SK-N-SH treated with all-trans-retinoic acid at 6 μM for 48 hours (cell line): ENCODE results near the gene CYP4F2.

Experiments
- ATAC-seq: fragments of 200-7000 bp; cut with Tn5 transposase; 3 replicates; pipeline ENCODE4 v1.9.1; 2020; ENCODE audit warnings: mild to moderate bottlenecking, moderate library complexity
- ARNTL ChIP-seq: fragments of 450-650 bp; formaldehyde crosslinking; IDR thresholded peaks from 2 replicates; pipeline ENCODE4 v1.5.0; 2020; ENCODE audit warnings: low read depth, mild to moderate bottlenecking, moderate library complexity, borderline replicate concordance
- BACH2 ChIP-seq: fragments of 250-450 bp; sonication (Bioruptor Pico); IDR thresholded peaks from 2 replicates; pipeline ENCODE4 v1.9.0; 2021; ENCODE audit warnings: mild to moderate bottlenecking, borderline replicate concordance
- CREB5 ChIP-seq: fragments of 250-450 bp; sonication (Bioruptor Pico); IDR thresholded peaks from 2 replicates; pipeline ENCODE4 v1.5.1; 2020; ENCODE audit warnings: low read depth, mild to moderate bottlenecking, moderate library complexity
- CSDC2 ChIP-seq: fragments of 250-450 bp; sonication (Bioruptor Pico); IDR thresholded peaks from 2 replicates; pipeline ENCODE4 v1.5.0; 2020; ENCODE audit warnings: mild to moderate bottlenecking, moderate library complexity
- GLIS3 ChIP-seq: fragments of 250-450 bp; sonication (Bioruptor Pico); IDR thresholded peaks from 2 replicates; pipeline ENCODE4 v1.5.0; 2020; ENCODE audit warnings: mild to moderate bottlenecking, moderate library complexity
- ISL1 ChIP-seq: fragments of 250-450 bp; sonication (Bioruptor Pico); IDR thresholded peaks from 2 replicates; pipeline ENCODE4 v2.1.2; 2022; ENCODE audit warnings: mild to moderate bottlenecking, moderate library complexity
- OSR1 ChIP-seq: fragments of 250-450 bp; sonication (Bioruptor Pico); IDR thresholded peaks from 2 replicates; pipeline ENCODE4 v1.8.0; 2022; ENCODE audit warnings: moderate library complexity, mild to moderate bottlenecking, inconsistent platforms
- PPARA ChIP-seq: fragments of 250-450 bp; sonication (Bioruptor Pico); IDR thresholded peaks from 2 replicates; pipeline ENCODE4 v1.5.0; 2020; ENCODE audit warnings: mild to moderate bottlenecking, borderline replicate concordance
- TCF4 ChIP-seq: fragments of 250-450 bp; sonication (Bioruptor Pico); IDR thresholded peaks from 2 replicates; pipeline ENCODE4 v1.8.0; 2021; ENCODE audit warnings: mild to moderate bottlenecking, moderate library complexity, borderline replicate concordance
- TOX ChIP-seq: fragments of 250-450 bp; sonication (Bioruptor Pico); IDR thresholded peaks from 2 replicates; pipeline ENCODE4 v1.8.0; 2021; ENCODE audit warnings: mild to moderate bottlenecking, moderate library complexity, borderline replicate concordance
- TSHZ2 ChIP-seq: fragments of 250-450 bp; sonication (Bioruptor Pico); IDR thresholded peaks from 2 replicates; pipeline ENCODE4 v1.5.0; 2020; ENCODE audit warnings: mild to moderate bottlenecking, moderate library complexity
- ZC3H10 ChIP-seq: fragments of 250-450 bp; sonication (Bioruptor Pico); IDR thresholded peaks from 2 replicates; pipeline ENCODE4 v1.5.1; 2021; ENCODE audit warnings: mild to moderate bottlenecking, moderate library complexity
- ZFP3 ChIP-seq: fragments of 250-450 bp; sonication (Bioruptor Pico); IDR thresholded peaks from 2 replicates; pipeline ENCODE4 v1.5.0; 2020; ENCODE audit warnings: mild to moderate bottlenecking, moderate library complexity
- ZFP30 ChIP-seq: fragments of 450-650 bp; formaldehyde crosslinking; IDR thresholded peaks from 2 replicates; pipeline ENCODE4 v1.5.0; 2022; ENCODE audit warnings: mild to moderate bottlenecking, moderate library complexity
- ZNF565 ChIP-seq: fragments of 450-650 bp; formaldehyde crosslinking; conservative IDR thresholded peaks from 2 replicates; pipeline ENCODE4 v1.5.0; 2020; ENCODE audit warnings: low read depth, mild to moderate bottlenecking, moderate library complexity
- ZNF70 ChIP-seq: fragments of 450-650 bp; formaldehyde crosslinking; IDR thresholded peaks from 2 replicates; pipeline ENCODE4 v1.5.0; 2020; ENCODE audit warnings: mild to moderate bottlenecking, moderate library complexity
- ZNF8 ChIP-seq: fragments of 450-650 bp; formaldehyde crosslinking; IDR thresholded peaks from 2 replicates; pipeline ENCODE4 v1.5.0; 2020; ENCODE audit warnings: mild to moderate bottlenecking, moderate library complexity
- TF ChIP-seq, protein P1 (sequence below): fragments of 250-450 bp; sonication (Bioruptor Pico); IDR thresholded peaks from 2 replicates; pipeline ENCODE4 v1.5.1; 2021; ENCODE audit warnings: mild to moderate bottlenecking, moderate library complexity
- TF ChIP-seq, protein P2 (sequence below): fragments of 250-450 bp; sonication (Bioruptor Pico); IDR thresholded peaks from 2 replicates; pipeline ENCODE4 v1.8.0; 2021; ENCODE audit warnings: low read depth, mild to moderate bottlenecking, moderate library complexity, borderline replicate concordance

The CYP4F2 gene

DNA sequence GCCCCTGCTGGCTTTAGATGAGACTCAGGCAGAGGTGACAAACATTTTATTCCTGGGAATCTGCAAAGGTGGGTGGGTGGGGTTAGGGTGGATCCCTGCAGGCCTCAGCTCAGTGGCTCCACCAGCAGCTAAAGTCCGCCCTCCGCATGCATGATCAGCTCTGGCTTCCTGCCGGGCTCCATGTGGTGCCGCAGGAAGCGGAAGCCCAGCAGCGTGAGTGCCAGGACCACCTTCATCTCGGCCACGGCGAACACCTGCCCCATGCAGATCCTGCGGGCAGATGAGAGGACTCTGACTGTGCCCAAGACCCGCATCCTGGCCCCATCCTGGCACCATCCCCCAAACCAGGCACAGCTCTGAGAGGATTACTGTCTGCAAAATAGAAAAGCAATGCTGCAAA, 26.3 kb downstream of the CYP4F2 start:
- TF ChIP-seq BACH2 (CRISPR knock-in tag) (no peak), CREB5 (no peak), TOX (CRISPR knock-in tag) (no peak), ZFP30 (CRISPR knock-in tag) (no peak), ISL1 (CRISPR knock-in tag) (no peak), ZFP3 (CRISPR knock-in tag) (no peak), GLIS3 (CRISPR knock-in tag) (no peak)
- TF ChIP-seq, protein P1, sequence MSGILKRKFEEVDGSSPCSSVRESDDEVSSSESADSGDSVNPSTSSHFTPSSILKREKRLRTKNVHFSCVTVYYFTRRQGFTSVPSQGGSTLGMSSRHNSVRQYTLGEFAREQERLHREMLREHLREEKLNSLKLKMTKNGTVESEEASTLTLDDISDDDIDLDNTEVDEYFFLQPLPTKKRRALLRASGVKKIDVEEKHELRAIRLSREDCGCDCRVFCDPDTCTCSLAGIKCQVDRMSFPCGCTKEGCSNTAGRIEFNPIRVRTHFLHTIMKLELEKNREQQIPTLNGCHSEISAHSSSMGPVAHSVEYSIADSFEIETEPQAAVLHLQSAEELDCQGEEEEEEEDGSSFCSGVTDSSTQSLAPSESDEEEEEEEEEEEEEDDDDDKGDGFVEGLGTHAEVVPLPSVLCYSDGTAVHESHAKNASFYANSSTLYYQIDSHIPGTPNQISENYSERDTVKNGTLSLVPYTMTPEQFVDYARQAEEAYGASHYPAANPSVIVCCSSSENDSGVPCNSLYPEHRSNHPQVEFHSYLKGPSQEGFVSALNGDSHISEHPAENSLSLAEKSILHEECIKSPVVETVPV (CRISPR knock-in tag): no peak
- TF ChIP-seq, protein P2, sequence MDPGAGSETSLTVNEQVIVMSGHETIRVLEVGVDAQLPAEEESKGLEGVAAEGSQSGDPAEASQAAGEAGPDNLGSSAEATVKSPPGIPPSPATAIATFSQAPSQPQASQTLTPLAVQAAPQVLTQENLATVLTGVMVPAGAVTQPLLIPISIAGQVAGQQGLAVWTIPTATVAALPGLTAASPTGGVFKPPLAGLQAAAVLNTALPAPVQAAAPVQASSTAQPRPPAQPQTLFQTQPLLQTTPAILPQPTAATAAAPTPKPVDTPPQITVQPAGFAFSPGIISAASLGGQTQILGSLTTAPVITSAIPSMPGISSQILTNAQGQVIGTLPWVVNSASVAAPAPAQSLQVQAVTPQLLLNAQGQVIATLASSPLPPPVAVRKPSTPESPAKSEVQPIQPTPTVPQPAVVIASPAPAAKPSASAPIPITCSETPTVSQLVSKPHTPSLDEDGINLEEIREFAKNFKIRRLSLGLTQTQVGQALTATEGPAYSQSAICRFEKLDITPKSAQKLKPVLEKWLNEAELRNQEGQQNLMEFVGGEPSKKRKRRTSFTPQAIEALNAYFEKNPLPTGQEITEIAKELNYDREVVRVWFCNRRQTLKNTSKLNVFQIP (CRISPR knock-in tag): no peak
- TF ChIP-seq, all 23 proteins: peak for 0

GRCh38 chr19:15869873-15870272, 28.0 kb downstream of the CYP4F2 start:
- ATAC-seq: no peak
- TF ChIP-seq PPARA (no peak), ZC3H10 (CRISPR knock-in tag) (no peak), ZNF565 (CRISPR knock-in tag) (no peak), TOX (CRISPR knock-in tag) (no peak), ZFP30 (CRISPR knock-in tag) (no peak), CREB5 (no peak), TCF4 (CRISPR knock-in tag) (no peak), OSR1 (CRISPR knock-in tag) (no peak), CSDC2 (no peak), ZNF70 (CRISPR knock-in tag) (no peak), ISL1 (CRISPR knock-in tag) (no peak)
- TF ChIP-seq, protein P1 (CRISPR knock-in tag): no peak

More for the DNA sequence above, 26.3 kb downstream of the CYP4F2 start:
- ATAC-seq: no peak

- TF ChIP-seq ARNTL (CRISPR knock-in tag): no peak
- TF ChIP-seq, protein P2 (CRISPR knock-in tag): no peak
- no peak for TF ChIP-seq TSHZ2 (CRISPR knock-in tag)
- no peak for TF ChIP-seq BACH2 (CRISPR knock-in tag)
- TF ChIP-seq ZNF8 (CRISPR knock-in tag): no peak
- TF ChIP-seq, all 23 proteins: peak for 0
- peak; percentile 88 for ATAC-seq
These were observed 28.7 kb downstream of the CYP4F2 start for GRCh38 chr19:15869109-15869555.
